H1 (cell line): ENCODE results near the gene CORT.

Experiments used
- ATF3 ChIP-seq: IDR thresholded peaks from 2 replicates; pipeline ENCODE4 v1.6.1; 2011; ENCODE audit warnings: low read depth, mild to moderate bottlenecking, low read length; ENCODE audit not compliant: insufficient read depth
- CHD2 ChIP-seq: IDR thresholded peaks from 2 replicates; pipeline ENCODE4 v1.6.1; 2012; ENCODE audit warnings: low read length, improper control_type of control experiment
- CTCF ChIP-seq, 3 experiments: IDR thresholded peaks; 1 replicate in 2 of 3; 2 replicates in 1 of 3; pipeline versions ENCODE4 v1.5.1 to v1.6.1; 2011; ENCODE audit warnings: low read length in 3 of 3, mild to moderate bottlenecking in 3 of 3, inconsistent platforms in 2 of 3, low read depth in 1 of 3, moderate library complexity in 1 of 3; ENCODE audit not compliant: insufficient read depth in 1 of 3; ENCODE audit errors: control extremely low read depth in 1 of 3
- EGR1 ChIP-seq: IDR thresholded peaks from 2 replicates; pipeline ENCODE4 v1.6.1; 2011; ENCODE audit warnings: low read depth, low read length, borderline replicate concordance
- EP300 ChIP-seq, 2 experiments: IDR thresholded peaks; 1 replicate in 1 of 2; 2 replicates in 1 of 2; pipeline ENCODE4 v1.6.1; 2011 to 2012; ENCODE audit warnings: low read depth in 2 of 2, low read length in 2 of 2, mild to moderate bottlenecking in 2 of 2, borderline replicate concordance in 1 of 2, inconsistent platforms in 1 of 2, moderate library complexity in 1 of 2
- FOSL1 ChIP-seq: IDR thresholded peaks from 2 replicates; pipeline ENCODE4 v1.6.1; 2011; ENCODE audit warnings: mild to moderate bottlenecking, low read depth, low read length, moderate library complexity; ENCODE audit not compliant: insufficient read depth
- GABPA ChIP-seq: IDR thresholded peaks from 2 replicates; pipeline ENCODE4 v1.6.1; 2011; ENCODE audit warnings: mild to moderate bottlenecking, low read length, moderate library complexity, borderline replicate concordance; ENCODE audit not compliant: insufficient read depth
- MAX ChIP-seq: IDR thresholded peaks from 2 replicates; pipeline ENCODE4 v1.6.1; 2012; ENCODE audit warnings: inconsistent platforms
- POLR2A ChIP-seq, 2 experiments: IDR thresholded peaks; 1 replicate in 1 of 2; 2 replicates in 1 of 2; pipeline ENCODE4 v1.6.1; 2011; ENCODE audit warnings: low read depth in 2 of 2, low read length in 2 of 2, mild to moderate bottlenecking in 2 of 2; ENCODE audit errors: control extremely low read depth in 1 of 2
- POLR2AphosphoS5 ChIP-seq: IDR thresholded peaks from 2 replicates; pipeline ENCODE4 v1.6.1; 2011; ENCODE audit warnings: low read depth, low read length
- RNF2 ChIP-seq: fragments of 200-900, 300-1000 bp; sonication (generic); IDR thresholded peaks from 2 replicates; pipeline ENCODE4 v1.7.1; 2016; ENCODE audit warnings: borderline replicate concordance, low read depth, mild to moderate bottlenecking, antibody characterized with exemption, low read length; ENCODE audit not compliant: poor library complexity, severe bottlenecking; ENCODE audit errors: missing control alignments
- ZNF274 ChIP-seq: IDR thresholded peaks from 2 replicates; pipeline ENCODE4 v1.7.0; 2012; ENCODE audit warnings: low read length, borderline replicate concordance; ENCODE audit errors: extremely low read depth

- TF ChIP-seq CTCF (IDR thresholded peaks at IDR 0.05; ENCODE audit: control extremely low read depth in 1 of 3, insufficient read depth in 1 of 3, low read depth in 1 of 3, low read length in 3 of 3), result no peak
- no peak for TF ChIP-seq CHD2
- TF ChIP-seq ATF3, result no peak
- no peak for TF ChIP-seq FOSL1
- no peak for TF ChIP-seq RNF2
- no peak for TF ChIP-seq EP300 (IDR thresholded peaks at IDR 0.05; ENCODE audit: borderline replicate concordance in 1 of 2, low read depth in 2 of 2, low read length in 2 of 2)
- TF ChIP-seq ZNF274, result no peak
- TF ChIP-seq GABPA, result no peak
- no peak for TF ChIP-seq EGR1
- TF ChIP-seq POLR2A (IDR thresholded peaks at IDR 0.05; ENCODE audit: control extremely low read depth in 1 of 2, low read depth in 2 of 2, low read length in 2 of 2), result no peak
- TF ChIP-seq MAX, result no peak
- no peak for TF ChIP-seq POLR2AphosphoS5
These were observed 44.6 kb downstream of the CORT start for GRCh38 chr1:10494418-10494753.
